Measurements from ENCODE around the gene VPS13D.

Gene VPS13D

GRCh38 chr1:12183095-12183794, 46.6 kb upstream of the VPS13D start:
- Histone ChIP-seq H4K20me1 (ENCODE audit: insufficient read depth, low read length) (no peaks in the 10 kb centered on the region), H3K4me2 (ENCODE audit: low read length) (no peak overlapping the region)

GRCh38 chr1:12184008-12184681, 45.7 kb upstream of the VPS13D start:
- H3K4me1 ChIP-seq (ENCODE audit: insufficient read depth, low read length, severe bottlenecking): no peaks in the 10 kb centered on the region
- H3K27ac ChIP-seq (ENCODE audit: low read depth, low read length, poor library complexity, severe bottlenecking): no peak overlapping the region
- H4K20me1 ChIP-seq (ENCODE audit: insufficient read depth, low read length): no peaks in the 10 kb centered on the region

More at GRCh38 chr1:12183095-12183794, 46.6 kb upstream of the VPS13D start:
- Histone ChIP-seq H3K9me3 (ENCODE audit: low read length) (no peaks in the 10 kb centered on the region), H3K36me3 (ENCODE audit: insufficient read depth, low read length) (no peaks in the 10 kb centered on the region), H3K9ac (ENCODE audit: low read length) (no peak overlapping the region), H3K9me2 (ENCODE audit: low read depth, low read length) (no peaks in the 10 kb centered on the region), H3K27ac (ENCODE audit: low read depth, low read length, poor library complexity, severe bottlenecking) (no peak overlapping the region), H3K79me2 (ENCODE audit: insufficient read depth, low read length) (no peaks in the 10 kb centered on the region), H3F3A (ENCODE audit: insufficient read depth, low read length) (no peaks in the 10 kb centered on the region), H2AFZ (ENCODE audit: low read length) (no peak overlapping the region), H3K27me3 (ENCODE audit: insufficient read depth, low read length) (0 out of 2 replicates have a peak, but pooled peaks cover 5% of the 10 kb centered on the region), H3K4me3 (ENCODE audit: low read depth, low read length, poor library complexity, severe bottlenecking) (no peak overlapping the region), H3K4me1 (ENCODE audit: insufficient read depth, low read length, severe bottlenecking) (no peaks in the 10 kb centered on the region)
- TF ChIP-seq EZH2 (IDR thresholded peaks at IDR 0.05; ENCODE audit: borderline replicate concordance, low read length) (no peak), CTCF (IDR thresholded peaks at IDR 0.05; ENCODE audit: low read length) (no peak)

More at GRCh38 chr1:12184008-12184681, 45.7 kb upstream of the VPS13D start:
- TF ChIP-seq EZH2 (IDR thresholded peaks at IDR 0.05; ENCODE audit: borderline replicate concordance, low read length) (no peak), CTCF (IDR thresholded peaks at IDR 0.05; ENCODE audit: low read length) (no peak)
- H3K36me3 ChIP-seq (ENCODE audit: insufficient read depth, low read length): no peaks in the 10 kb centered on the region
- H3K79me2 ChIP-seq (ENCODE audit: insufficient read depth, low read length): no peaks in the 10 kb centered on the region
- H3F3A ChIP-seq (ENCODE audit: insufficient read depth, low read length): no peaks in the 10 kb centered on the region
- H3K9me3 ChIP-seq (ENCODE audit: low read length): no peaks in the 10 kb centered on the region
- no peaks in the 10 kb centered on the region for H3K9me2 ChIP-seq (ENCODE audit: low read depth, low read length)
- H2AFZ ChIP-seq (ENCODE audit: low read length): no peak overlapping the region
- no peak overlapping the region for H3K4me2 ChIP-seq (ENCODE audit: low read length)
- H3K9ac ChIP-seq (ENCODE audit: low read length): no peak overlapping the region
- H3K27me3 ChIP-seq (ENCODE audit: insufficient read depth, low read length): 0 out of 2 replicates have a peak, but pooled peaks cover 5% of the 10 kb centered on the region
- no peak overlapping the region for H3K4me3 ChIP-seq (ENCODE audit: low read depth, low read length, poor library complexity, severe bottlenecking)
